HG02763 (cell line): ENCODE measurements around the gene RELN.
"Not testable (repeated sequence)": the region's sequence is repeated elsewhere in the genome, so short reads cannot be mapped to it uniquely, and the experiment has no call there.

ENCODE experiments used
- ATAC-seq: cut with Tn5 transposase; IDR thresholded peaks from one replicate; pipeline ENCODE4 v1.9.1; 2021; ENCODE audit warnings: mild to moderate bottlenecking, moderate library complexity; ENCODE audit not compliant: unreplicated experiment

RELN gene

DNA sequence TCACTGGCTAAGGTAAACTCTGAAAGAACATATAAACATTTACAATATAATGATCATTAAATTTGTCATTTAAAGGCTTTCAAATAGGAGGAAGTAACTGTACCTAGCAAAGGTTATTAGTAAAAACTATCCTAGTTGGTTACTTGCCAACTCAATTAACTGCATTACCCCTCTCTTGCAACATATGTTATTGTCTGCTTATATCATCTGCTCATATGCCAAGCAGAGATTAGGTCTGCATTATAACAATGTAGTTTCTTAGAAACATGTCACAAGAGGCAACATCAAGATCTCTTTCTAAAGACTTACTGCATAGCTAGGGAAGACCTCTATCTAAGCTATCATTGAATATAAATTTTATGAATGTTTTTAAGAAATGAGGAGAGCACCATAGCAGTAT lies 132.5 kb downstream of the RELN start:
- no peak for ATAC-seq

GRCh38 chr7:103855671-103856070 lies 133.8 kb downstream of the RELN start:
- ATAC-seq = no peak

- no peak for ATAC-seq
Measured at GRCh38 chr7:103854611-103855010, 134.8 kb downstream of the RELN start.

DNA sequence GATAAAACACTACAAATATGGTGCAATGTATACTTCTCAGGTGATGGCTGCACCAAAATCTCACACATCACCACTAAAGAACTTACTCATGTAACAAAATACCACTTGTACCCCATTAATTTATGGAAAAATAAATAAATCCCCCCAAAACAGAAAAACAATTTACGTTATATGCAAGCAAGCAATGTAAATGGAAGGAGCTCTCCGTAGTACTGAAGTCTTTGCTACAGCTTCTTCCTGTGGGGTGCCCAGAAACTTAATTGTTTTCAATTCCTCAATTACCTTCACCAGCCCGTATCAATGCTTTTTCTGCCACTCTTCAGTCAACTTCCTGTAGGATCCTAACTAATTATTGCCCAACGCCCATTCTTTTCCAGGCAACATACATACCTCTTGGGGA lies 138.1 kb downstream of the RELN start:
- ATAC-seq = no peak

DNA sequence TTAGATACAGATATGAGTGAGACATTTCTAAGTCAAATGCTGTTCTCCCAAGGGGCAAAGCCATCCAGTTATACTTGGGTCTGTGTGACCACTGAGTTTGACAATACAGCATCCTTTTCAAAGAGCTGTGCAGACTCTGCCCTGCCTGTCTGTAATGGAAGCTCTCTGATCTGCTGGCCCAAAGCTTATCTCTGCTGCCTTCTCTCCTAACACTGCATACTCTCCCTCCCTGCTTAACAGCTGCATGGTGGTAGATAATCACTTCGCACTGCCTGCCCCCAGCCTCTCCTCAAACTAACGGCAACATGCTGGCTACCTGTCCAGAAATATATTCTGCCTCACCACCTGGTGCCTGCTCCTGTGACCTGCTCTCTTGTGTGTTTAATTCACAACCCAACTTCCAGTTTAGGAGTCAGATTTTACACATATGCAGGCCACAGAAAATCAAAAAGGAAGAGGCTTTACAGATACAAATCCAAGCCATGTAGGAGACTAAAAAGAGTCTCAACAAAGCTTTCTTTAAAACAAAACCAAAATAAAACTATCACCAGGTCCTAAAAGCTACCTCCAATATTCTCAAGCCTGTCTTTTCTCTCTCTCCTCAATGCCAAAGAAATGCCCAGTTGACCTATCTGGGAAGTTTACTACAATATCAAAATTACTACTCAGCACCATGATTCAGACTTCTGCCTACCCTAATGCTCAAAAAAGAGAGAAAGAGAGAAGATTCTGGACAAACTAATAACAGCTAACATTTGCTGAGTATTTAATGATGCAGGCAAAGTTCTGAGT lies 145.6 kb downstream of the RELN start:
- ATAC-seq = no peak

GRCh38 chr7:103833401-103833800 lies 156.1 kb downstream of the RELN start:
- no peak for ATAC-seq

- no peak for ATAC-seq
Measured at GRCh38 chr7:103832438-103832837, 157.0 kb downstream of the RELN start.

GRCh38 chr7:103824251-103824650 lies 165.2 kb downstream of the RELN start:
- ATAC-seq = no peak

DNA sequence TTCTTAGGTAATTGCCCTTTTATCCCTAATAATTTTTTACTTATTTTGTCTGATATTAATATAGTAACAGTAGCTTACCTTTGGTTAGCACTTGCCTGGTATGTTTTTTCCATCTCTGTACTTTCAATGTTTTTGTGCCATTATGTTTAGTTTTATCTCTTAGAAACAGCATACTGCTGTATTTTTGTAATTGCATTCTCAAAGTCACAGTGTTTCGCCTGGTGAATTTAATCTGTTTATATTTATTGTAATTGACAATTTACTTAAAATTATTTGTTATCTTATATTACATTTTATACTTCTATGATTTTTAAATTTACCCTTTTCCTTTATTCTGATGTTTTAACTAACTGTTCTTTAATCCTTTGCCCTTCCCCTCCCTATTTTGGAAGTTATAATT lies 166.4 kb downstream of the RELN start:
- ATAC-seq = no peak

- no peak for ATAC-seq
Measured at GRCh38 chr7:103821092-103821491, 168.4 kb downstream of the RELN start.

DNA sequence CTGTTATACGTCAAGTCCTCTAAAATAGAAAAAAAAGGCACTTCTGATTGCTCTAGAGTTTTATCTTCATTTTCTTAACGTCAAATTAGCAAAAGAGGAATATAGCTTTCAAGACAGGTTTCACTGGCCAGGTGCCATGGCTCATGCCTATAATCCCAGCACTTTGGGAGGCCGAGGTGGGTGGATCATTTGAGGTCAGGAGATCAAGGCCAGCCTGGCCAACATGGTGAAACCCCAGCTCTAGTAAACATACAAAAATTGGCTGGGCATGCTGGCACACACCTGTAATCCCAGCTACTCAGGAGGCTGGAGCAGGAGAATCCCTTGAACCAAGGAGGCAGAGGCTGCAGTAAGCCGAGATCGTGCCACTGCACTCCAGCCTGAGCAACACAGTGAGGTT lies 173.5 kb downstream of the RELN start:
- ATAC-seq = not testable (repeated sequence)

DNA sequence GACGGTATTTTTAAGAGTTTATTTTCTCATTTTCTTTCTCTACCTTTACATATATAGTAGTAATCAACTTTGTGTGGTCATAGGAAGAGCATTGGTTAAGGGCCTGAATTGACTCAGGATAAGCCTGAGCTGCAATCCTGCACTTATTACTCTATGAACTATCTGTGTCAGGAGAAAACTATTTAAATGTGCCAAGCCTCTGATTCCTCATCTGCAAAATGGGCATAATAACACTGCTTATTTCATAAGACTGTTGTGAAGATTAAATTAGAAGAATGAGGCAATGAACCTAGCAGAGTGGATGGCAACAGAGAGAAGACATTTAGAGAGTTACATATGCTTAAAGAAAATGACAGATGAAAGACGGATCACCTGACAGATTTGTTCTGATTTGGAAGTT lies 175.5 kb downstream of the RELN start:
- ATAC-seq = no peak

GRCh38 chr7:103811997-103812396 lies 177.5 kb downstream of the RELN start:
- no peak for ATAC-seq

DNA sequence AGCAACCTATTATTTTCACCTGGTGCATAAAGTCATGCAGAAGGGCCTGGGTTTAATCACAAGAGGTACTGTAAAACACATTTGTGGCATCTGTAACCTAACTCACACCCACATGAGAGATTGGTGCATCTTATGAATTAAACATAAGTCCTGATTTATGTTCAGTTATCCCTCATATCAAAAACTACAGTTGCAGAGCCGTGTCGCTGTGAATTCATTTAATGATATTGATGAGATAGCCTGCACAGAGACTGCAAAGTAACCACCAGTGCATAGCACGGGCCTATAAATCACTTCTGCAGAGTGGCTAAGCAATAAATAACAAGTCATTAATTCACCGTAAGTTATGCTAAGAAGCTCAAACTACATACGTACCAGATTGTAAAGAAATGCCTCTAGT lies 178.2 kb downstream of the RELN start:
- ATAC-seq = no peak

DNA sequence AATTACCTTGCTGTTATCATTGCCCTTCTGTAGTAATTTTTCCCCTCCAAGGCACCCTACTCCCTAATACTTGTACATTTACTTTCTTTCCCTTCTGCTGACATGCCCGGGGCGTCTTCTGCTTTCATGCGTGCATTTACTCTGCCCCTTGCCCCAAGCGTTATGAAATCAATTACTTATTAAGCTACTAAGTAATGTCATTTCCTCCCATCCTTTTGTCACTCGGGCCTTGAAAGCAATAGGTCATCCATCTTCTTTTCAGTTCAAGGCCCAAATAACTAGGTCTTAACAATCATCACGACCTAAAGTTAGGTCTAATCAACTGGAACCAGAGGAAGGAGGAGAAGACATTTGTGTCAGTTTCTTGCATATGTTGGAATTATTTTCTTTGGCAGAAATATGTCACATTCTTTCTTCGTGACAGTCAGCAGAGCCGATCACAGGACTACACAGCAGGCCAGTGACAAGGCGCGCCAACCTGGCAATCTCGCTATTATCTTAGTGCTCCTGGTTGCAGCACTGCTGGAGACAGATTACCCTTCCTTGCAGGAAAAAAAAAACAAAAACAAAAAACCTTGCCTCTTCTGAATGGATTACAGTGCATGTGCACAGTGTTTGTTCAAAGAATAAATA lies 179.2 kb downstream of the RELN start:
- no peak for ATAC-seq

- ATAC-seq = peak; percentile 46
Measured at GRCh38 chr7:103809229-103809994, 180.0 kb downstream of the RELN start.

DNA sequence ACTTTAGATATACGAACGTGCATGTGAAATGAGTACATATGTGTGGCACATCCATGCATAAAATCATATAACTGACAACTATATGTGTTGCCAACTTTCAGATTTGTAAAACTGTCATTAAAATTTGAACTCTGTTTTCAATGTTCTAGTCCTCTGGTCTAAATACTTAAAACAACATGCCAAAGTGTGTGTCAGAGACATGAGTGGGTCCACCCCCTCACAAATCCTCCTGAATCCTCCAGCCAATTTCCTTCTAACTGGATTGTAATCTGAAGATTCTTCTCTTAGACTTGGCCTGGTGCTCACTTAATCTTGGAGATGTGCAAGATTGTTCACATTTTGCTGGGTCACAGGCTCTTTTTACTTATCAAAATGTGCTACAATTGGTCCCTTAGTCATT lies 184.1 kb downstream of the RELN start:
- no peak for ATAC-seq

DNA sequence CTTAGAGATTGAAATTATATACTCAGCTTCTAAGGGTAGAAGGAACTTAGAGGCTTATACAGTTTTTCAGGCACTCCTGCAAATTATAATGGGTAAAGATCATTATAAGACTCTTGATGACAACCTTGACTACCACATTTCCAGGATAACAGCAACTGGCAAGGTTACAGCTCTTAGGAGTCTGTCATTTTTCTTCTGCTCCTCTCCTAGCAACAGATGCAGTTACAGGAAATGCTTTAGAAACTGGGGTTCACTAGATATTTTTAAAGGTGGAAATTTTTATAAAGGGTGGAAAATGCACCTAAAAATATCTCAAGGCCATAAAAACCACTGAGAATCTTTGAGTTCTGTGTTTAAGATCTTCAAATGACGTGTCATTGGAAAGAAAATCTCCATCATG lies 185.8 kb downstream of the RELN start:
- no peak for ATAC-seq

DNA sequence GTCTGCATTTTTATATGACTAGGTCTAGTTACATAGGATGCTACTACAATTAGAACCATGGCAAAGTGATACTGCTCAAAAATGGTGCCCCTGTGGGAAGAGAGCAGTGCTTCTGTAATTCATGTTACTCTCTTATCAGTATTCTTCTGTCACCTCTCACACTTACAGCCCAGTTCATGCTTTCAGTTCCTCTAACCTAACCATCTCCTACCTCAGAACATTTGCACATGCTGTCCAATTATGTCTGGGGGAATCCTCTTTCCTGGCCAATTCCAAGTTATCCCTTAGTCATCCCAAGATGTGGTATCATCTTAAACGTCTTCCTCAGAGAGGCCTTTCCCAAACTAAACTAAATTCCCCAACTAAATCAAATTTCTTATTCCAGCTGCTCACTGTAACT lies 190.2 kb downstream of the RELN start:
- ATAC-seq = no peak

- ATAC-seq = no peak
Measured at GRCh38 chr7:103797647-103798307, 191.7 kb downstream of the RELN start.

DNA sequence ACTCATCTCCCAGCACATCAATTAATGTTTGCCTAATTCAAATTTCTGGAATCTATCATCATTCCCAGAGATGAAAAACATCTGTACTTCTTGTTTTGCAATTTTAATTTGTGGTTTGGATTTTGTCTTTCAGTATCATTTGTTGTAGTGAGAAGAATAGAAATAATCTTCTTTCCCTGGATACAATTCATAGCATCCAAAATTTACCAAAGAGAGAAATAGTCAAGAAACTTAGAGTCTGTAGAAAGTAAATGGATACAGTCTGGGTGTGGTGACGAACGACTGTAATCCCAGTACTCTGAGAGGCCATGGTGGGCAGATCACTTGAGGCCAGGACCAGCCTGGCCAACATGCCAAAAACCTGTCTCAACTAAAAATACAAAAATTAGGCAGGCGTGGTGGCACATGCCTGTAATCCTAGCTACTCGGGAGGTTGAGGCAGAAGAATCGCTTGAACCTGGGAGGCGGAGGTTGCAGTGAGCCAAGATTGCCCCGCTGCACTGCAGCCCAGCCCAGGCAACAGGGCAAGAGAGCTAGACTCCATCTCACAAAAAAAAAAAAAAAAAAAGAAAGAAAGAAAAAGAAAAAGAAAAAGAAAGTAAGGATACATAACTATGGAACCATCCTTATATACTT lies 193.0 kb downstream of the RELN start:
- no peak for ATAC-seq
